Osteoblast (primary cell): ENCODE data around the gene RHBDF1. TPM values are rescaled to one million over a fixed set of nuclear protein-coding genes. Genes with fewer than 3 reads are reported as not detected.

Source experiments
- DNase-seq: peaks from one replicate; pipeline ENCODE4 v3.0.0; 2011; ENCODE audit warnings: low spot score, mixed read lengths; ENCODE audit not compliant: insufficient read length; ENCODE audit errors: missing footprints
- H2AFZ ChIP-seq: 2 replicates; pipeline ENCODE4 v1.6.0; 2011; ENCODE audit warnings: mild to moderate bottlenecking, low read length
- H3K27ac ChIP-seq: 2 replicates; pipeline ENCODE4 v1.5.1; 2011; ENCODE audit warnings: mild to moderate bottlenecking, low read depth, low read length, moderate library complexity
- H3K27me3 ChIP-seq: 2 replicates; pipeline ENCODE4 v1.6.0; 2012; ENCODE audit warnings: mild to moderate bottlenecking, control low read depth, inconsistent platforms, low read length, moderate library complexity; ENCODE audit not compliant: insufficient read depth
- H3K36me3 ChIP-seq: 2 replicates; pipeline ENCODE4 v1.5.1; 2011; ENCODE audit warnings: mild to moderate bottlenecking, low read length, control low read depth, moderate library complexity; ENCODE audit not compliant: insufficient read depth
- H3K4me1 ChIP-seq: 2 replicates; pipeline ENCODE4 v1.5.1; 2011; ENCODE audit warnings: mild to moderate bottlenecking, low read length, control low read depth, moderate library complexity; ENCODE audit not compliant: insufficient read depth
- H3K4me2 ChIP-seq: 2 replicates; pipeline ENCODE4 v1.6.0; 2011; ENCODE audit warnings: mild to moderate bottlenecking, low read length; ENCODE audit not compliant: insufficient read depth
- H3K4me3 ChIP-seq: fragments of 200-600 bp; sonication (generic); 3 replicates; pipeline ENCODE4 v1.5.1; 2012; ENCODE audit warnings: mild to moderate bottlenecking, low read length, inconsistent platforms; ENCODE audit not compliant: insufficient read depth
- H3K79me2 ChIP-seq: 2 replicates; pipeline ENCODE4 v1.6.0; 2012; ENCODE audit warnings: mild to moderate bottlenecking, low read length, control low read depth, inconsistent platforms; ENCODE audit not compliant: insufficient read depth
- H3K9me3 ChIP-seq: 2 replicates; pipeline ENCODE4 v1.5.1; 2011; ENCODE audit warnings: low read depth, low read length, control low read depth
- H4K20me1 ChIP-seq: 2 replicates; pipeline ENCODE4 v1.6.0; 2012; ENCODE audit warnings: mild to moderate bottlenecking, low read length, control low read depth; ENCODE audit not compliant: insufficient read depth
- total RNA-seq: library from RNA; depleted of rRNA; stranded (reverse); fragments of >200 nt; gene quantifications from 2 replicates; pipeline ENCODE4 v1.2.3, GENCODE V29; 2012
- TF ChIP-seq, protein P1 (sequence below): IDR thresholded peaks from 2 replicates; pipeline ENCODE4 v1.5.1; 2011; ENCODE audit warnings: mild to moderate bottlenecking, low read depth, low read length, moderate library complexity; ENCODE audit errors: extremely low read depth

Gene RHBDF1
- total RNA-seq, 1 donor = 32.2 TPM

DNA sequence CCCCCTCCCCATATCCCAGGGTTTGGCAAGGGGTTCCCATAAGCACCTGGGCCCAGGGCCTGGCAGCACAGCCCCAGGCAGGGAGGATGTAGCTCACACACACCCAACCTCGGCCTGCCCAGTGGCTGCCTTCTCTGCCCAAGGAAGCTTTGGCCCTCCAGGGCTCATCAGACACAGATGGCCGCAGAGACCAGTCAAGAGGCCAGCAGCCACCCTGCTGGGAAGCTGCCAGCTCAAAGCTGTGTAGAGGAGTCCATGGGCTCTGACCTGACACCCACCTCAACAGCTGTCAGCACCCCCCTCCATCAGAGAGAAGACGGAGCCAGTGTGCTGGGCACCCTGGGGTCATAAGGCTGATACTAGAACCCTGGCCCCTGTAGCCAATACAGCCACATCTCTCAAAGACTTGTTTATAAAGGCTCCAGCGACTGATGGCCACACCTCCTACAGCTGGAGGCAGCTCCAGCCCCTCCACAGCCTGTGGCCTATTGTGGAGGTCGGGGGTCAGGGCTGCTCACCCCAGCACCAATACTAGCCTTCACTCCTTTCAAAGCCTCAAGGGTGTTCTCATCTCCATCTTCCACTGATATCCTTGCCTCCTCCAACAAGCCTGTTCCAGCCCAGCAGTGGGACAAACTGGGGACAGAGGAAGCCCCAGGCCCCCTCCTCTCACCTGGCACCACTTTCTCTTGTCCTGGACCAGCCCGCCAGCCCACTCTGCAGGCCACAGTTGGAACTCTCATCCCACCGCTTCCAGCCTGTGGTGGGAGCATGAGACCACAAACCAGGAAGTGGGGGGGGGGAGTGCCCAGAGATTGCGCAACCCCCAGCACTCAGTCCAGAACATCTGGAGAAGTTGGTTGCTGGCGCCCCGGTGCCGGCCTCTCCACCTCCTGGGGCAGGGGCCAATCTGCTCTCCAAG lies 3.4 kb upstream of the RHBDF1 start:
- Histone ChIP-seq H4K20me1 (peaks cover 19% of the 10 kb centered on the region), H3K4me3 (peak overlapping the region; percentile 71), H3K4me2 (peak overlapping the region; percentile 88), H3K79me2 (peaks cover 38% of the 10 kb centered on the region), H2AFZ (no peak overlapping the region), H3K4me1 (peaks cover 39% of the 10 kb centered on the region), H3K27me3 (no peaks in the 10 kb centered on the region), H3K9me3 (no peaks in the 10 kb centered on the region), H3K27ac (peak overlapping the region; percentile 91), H3K36me3 (peaks cover 16% of the 10 kb centered on the region)
- peak; percentile 97 for DNase-seq
- TF ChIP-seq, protein P1, sequence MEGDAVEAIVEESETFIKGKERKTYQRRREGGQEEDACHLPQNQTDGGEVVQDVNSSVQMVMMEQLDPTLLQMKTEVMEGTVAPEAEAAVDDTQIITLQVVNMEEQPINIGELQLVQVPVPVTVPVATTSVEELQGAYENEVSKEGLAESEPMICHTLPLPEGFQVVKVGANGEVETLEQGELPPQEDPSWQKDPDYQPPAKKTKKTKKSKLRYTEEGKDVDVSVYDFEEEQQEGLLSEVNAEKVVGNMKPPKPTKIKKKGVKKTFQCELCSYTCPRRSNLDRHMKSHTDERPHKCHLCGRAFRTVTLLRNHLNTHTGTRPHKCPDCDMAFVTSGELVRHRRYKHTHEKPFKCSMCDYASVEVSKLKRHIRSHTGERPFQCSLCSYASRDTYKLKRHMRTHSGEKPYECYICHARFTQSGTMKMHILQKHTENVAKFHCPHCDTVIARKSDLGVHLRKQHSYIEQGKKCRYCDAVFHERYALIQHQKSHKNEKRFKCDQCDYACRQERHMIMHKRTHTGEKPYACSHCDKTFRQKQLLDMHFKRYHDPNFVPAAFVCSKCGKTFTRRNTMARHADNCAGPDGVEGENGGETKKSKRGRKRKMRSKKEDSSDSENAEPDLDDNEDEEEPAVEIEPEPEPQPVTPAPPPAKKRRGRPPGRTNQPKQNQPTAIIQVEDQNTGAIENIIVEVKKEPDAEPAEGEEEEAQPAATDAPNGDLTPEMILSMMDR = peak; percentile 33

DNA sequence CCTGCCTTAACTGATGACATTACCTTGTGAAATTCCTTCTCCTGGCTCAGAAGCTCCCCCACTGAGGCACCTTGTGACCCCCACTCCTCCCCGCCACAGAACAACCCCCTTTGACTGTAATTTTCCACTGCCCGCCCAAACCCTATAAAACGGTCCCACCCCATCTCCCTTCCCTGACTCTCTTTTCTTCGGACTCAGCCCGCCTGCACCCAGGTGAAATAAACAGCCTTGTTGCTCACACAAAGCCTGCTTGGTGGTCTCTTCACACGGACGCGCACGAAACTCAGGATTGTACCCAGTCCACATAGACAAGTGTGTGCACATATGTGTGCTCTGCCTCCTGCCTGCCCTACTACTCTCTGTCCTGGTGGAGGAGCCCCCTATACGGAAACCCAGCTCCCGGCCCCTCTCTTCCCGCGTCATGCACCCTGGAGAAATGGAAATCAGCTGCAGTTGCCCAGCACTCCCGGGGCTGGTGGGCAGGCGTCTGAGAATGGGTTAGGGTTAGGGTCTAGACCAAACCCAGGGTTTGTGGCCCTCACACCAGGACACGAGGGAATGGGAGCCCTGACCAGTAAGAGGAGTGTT lies 2.4 kb upstream of the RHBDF1 start:
- DNase-seq = no peak
- peaks cover 7% of the 10 kb centered on the region for H3K36me3 ChIP-seq
- H3K27me3 ChIP-seq = no peaks in the 10 kb centered on the region
- no peak overlapping the region for H3K4me2 ChIP-seq
- no peak overlapping the region for H3K4me3 ChIP-seq
- TF ChIP-seq, protein P1 = no peak
- no peak overlapping the region for H2AFZ ChIP-seq
- H3K27ac ChIP-seq = no peak overlapping the region
- no peaks in the 10 kb centered on the region for H3K9me3 ChIP-seq
- peaks cover 41% of the 10 kb centered on the region for H3K4me1 ChIP-seq
- H3K79me2 ChIP-seq = peaks cover 40% of the 10 kb centered on the region
- H4K20me1 ChIP-seq = peaks cover 25% of the 10 kb centered on the region

DNA sequence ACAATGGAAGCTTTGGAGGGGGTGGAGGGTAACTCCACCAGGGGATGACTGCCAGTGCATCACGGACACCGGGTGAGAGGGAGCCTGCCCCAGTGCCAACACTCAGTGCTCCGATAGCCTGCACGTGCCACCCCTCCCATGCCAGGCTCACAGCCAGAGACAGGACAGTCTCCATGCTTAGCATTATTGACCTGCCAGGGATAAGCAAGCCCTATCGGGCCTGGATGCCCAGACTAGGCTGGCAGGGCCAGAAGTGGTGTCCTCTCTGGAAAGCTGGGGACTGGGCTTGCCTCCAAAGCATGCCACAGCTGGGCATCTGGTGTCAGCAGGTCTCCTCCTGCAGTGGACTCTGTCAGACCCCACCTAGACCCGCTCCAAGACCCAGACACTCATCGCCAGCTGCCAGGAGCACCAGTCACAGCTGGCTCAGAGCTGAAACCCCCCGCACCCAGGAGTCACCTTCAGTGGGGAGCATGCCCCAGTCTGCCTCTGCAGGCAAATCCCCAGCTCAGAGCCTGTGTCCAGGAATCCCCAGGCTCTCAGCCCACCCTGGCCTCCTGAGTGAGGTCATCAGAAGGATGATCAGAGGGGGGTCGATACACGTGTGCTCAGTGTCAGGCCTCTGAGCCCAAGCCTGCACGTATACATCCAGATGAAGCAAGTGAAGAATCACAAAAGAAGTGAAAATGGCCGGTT lies 1.8 kb upstream of the RHBDF1 start:
- Histone ChIP-seq H3K4me2 (no peak overlapping the region), H3K27ac (no peak overlapping the region), H3K4me1 (peaks cover 39% of the 10 kb centered on the region), H3K36me3 (peaks cover under 1% of the 10 kb centered on the region), H2AFZ (no peak overlapping the region), H3K27me3 (no peaks in the 10 kb centered on the region), H4K20me1 (peaks cover 27% of the 10 kb centered on the region), H3K4me3 (no peak overlapping the region), H3K9me3 (no peaks in the 10 kb centered on the region), H3K79me2 (peaks cover 40% of the 10 kb centered on the region)
- DNase-seq = no peak
- TF ChIP-seq, protein P1 = no peak
